Activated CD8-positive, alpha-beta T cell treated with anti-CD3 and anti-CD28 coated beads for 36 hours (primary cell): Measurements from ENCODE around the gene FBXL13. TPM values are rescaled to one million over a fixed set of nuclear protein-coding genes. Genes with fewer than 3 reads are reported as not detected.

ENCODE experiments used
- ATAC-seq: fragments of 200-7000 bp; cut with Tn5 transposase; one replicate; pipeline ENCODE4 v1.10.0; 2021; ENCODE audit warnings: mild to moderate bottlenecking, moderate library complexity
- CTCF ChIA-PET: fragments of 350-600 bp; sonication (Branson Sonifier 250); formaldehyde crosslinking; loops from one replicate; lab custom pipeline; 2021; ENCODE audit warnings: antibody characterized with exemption; lab: Charles Lee
- POLR2A ChIA-PET: fragments of 350-600 bp; sonication (Branson Sonifier 250); formaldehyde crosslinking; loops from one replicate; lab custom pipeline; 2021; ENCODE audit warnings: antibody characterized with exemption; lab: Charles Lee
- DNase-seq: peaks from one replicate; pipeline ENCODE4 v3.0.0-alpha.2; 2020
- H3K27ac Mint-ChIP-seq: one replicate; pipeline ENCODE4 v1.8.0; 2021; ENCODE audit warnings: mild to moderate bottlenecking, mixed read lengths
- H3K27me3 Mint-ChIP-seq: one replicate; pipeline ENCODE4 v1.8.0; 2021; ENCODE audit warnings: mixed read lengths
- H3K36me3 Mint-ChIP-seq: one replicate; pipeline ENCODE4 v1.8.0; 2021; ENCODE audit warnings: low read depth, mixed read lengths
- H3K4me1 Mint-ChIP-seq: one replicate; pipeline ENCODE4 v1.8.0; 2021; ENCODE audit warnings: low read depth, mixed read lengths
- H3K4me3 Mint-ChIP-seq: one replicate; pipeline ENCODE4 v1.8.0; 2021; ENCODE audit warnings: mild to moderate bottlenecking, moderate library complexity, mixed read lengths
- H3K9me3 Mint-ChIP-seq: one replicate; pipeline ENCODE4 v1.8.0; 2021; ENCODE audit warnings: mixed read lengths
- CTCF ChIP-seq: fragments of 200-600 bp; IDR thresholded peaks from one replicate; pipeline ENCODE4 v1.8.0; 2022; ENCODE audit warnings: antibody characterized with exemption, mild to moderate bottlenecking
- intact Hi-C: fragments of 100-400 bp; cut with micrococcal nuclease; formaldehyde crosslinking; loops from one replicate; pipeline ENCODE4 v1.10.0; 2022
- total RNA-seq, 2 experiments: library from RNA; stranded (reverse); gene quantifications; one replicate each; pipeline ENCODE4 v1.2.3, GENCODE V29; 2021

Gene FBXL13
- total RNA-seq, 2 experiments from 2014 or later, result 0.96 to 1.4 TPM

DNA sequence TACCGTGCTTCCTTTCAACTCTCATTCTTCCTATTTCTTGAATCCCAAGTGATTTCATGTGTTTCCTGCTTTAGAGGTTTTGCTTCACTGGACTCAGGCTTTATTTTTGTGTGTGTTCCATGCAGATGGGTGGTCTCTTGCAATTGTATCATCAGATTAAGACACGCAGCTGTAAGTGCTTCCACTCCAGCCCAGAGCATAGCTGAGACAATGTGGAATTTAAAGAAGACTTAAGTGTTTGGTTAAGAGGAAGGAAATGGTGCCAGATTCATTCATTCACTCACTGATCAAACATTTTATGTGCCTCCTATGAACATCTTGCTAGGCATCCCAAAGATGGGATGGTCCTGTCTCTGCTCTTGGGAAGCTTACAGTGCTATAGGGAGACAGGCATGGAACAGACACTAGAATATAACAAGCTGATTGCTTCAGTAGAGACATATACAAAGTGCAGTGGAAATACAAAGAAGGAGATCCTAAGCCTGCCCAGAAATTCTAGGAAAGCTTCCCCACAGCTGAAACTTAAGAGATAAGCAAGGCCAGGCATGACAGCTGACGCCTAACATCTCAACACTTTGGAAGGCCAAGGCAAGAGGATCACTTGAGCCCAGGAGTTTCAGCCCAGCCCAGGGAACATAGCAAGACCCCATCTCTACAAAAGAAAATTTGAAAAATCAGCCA lies 207.9 kb downstream of the FBXL13 start:
- no peak for TF ChIP-seq CTCF
- Mint-ChIP-seq H3K4me3 (no peak overlapping the region), H3K4me1 (no peaks in the 10 kb centered on the region), H3K9me3 (no peaks in the 10 kb centered on the region), H3K27ac (no peak overlapping the region), H3K27me3 (no peaks in the 10 kb centered on the region), H3K36me3 (no peaks in the 10 kb centered on the region)
- ATAC-seq, result no peak
- intact Hi-C loops, result no loop called here
- CTCF ChIA-PET, result interaction anchor here (1.0 kb wide), 1 partner anchor 196 kb away, joined by 3 read pairs; no protein-coding TSS in a partner anchor
- DNase-seq, result no peak
- POLR2A ChIA-PET, result interaction anchor here (1.3 kb wide), 1 partner anchor 9 kb away, joined by 4 read pairs; no protein-coding TSS in a partner anchor

DNA sequence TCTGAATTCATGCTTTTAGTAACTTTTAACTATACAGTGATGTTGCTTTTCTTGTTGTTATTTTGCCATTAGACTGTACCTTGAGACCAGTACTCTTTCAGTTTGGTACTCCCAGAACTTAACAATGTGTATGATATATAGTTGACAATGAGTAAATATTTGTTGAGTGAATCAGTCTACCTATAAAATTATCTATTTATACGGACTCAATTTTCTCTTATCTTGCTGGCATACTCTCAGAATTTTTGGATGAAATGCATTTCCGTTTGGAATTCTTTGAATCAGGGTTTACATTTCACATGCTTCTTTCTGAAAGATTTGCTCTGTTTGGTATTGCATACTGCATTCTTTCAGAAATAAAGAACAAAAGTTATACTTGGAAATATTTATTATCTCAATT lies 209.6 kb downstream of the FBXL13 start:
- Mint-ChIP-seq H3K4me1 (no peaks in the 10 kb centered on the region), H3K9me3 (no peaks in the 10 kb centered on the region), H3K27ac (no peak overlapping the region), H3K27me3 (no peaks in the 10 kb centered on the region), H3K36me3 (no peaks in the 10 kb centered on the region), H3K4me3 (no peak overlapping the region)
- no peak for TF ChIP-seq CTCF
- ChIA-PET POLR2A (no interaction called here), CTCF (no interaction called here)
- ATAC-seq (no peak), DNase-seq (no peak)
- intact Hi-C loops, result no loop called here

- no peaks in the 10 kb centered on the region for H3K9me3 Mint-ChIP-seq
- TF ChIP-seq CTCF, result no peak
- CTCF ChIA-PET, result no interaction called here
- no peaks in the 10 kb centered on the region for H3K36me3 Mint-ChIP-seq
- POLR2A ChIA-PET, result interaction anchor here (0.8 kb wide), 1 partner anchor 20 kb away, joined by 4 read pairs; no protein-coding TSS in a partner anchor
- H3K4me3 Mint-ChIP-seq, result no peak overlapping the region
- intact Hi-C loops, result no loop called here
- ATAC-seq, result no peak
- no peaks in the 10 kb centered on the region for H3K4me1 Mint-ChIP-seq
- no peak for DNase-seq
- no peaks in the 10 kb centered on the region for H3K27me3 Mint-ChIP-seq
- no peak overlapping the region for H3K27ac Mint-ChIP-seq
Observed at GRCh38 chr7:102860351-102860811, 214.2 kb downstream of the FBXL13 start.

DNA sequence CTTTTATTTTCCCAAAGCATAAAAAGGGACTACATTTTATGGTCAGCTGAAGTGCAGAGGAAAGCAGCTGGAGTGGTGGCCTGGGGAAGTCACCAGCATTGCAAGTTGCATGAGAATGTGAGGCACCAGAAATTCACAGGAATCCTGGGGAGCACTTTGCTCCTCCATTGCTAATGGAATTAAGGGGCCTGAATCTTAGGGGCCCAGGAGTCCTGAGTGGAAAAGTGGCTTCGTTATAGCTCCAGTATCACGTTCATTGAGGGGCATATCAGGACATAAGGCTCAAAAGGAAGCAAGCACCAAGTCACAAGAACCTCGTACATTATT lies 214.8 kb downstream of the FBXL13 start:
- no peak overlapping the region for H3K27ac Mint-ChIP-seq
- intact Hi-C loops, result no loop called here
- DNase-seq, result no peak

More for the DNA sequence above, 214.8 kb downstream of the FBXL13 start:
- TF ChIP-seq CTCF, result no peak
- Mint-ChIP-seq H3K4me3 (no peak overlapping the region), H3K4me1 (no peaks in the 10 kb centered on the region), H3K9me3 (no peaks in the 10 kb centered on the region), H3K27me3 (no peaks in the 10 kb centered on the region), H3K36me3 (no peaks in the 10 kb centered on the region)
- ChIA-PET CTCF (no interaction called here), POLR2A (interaction anchor here (0.8 kb wide), 1 partner anchor 19 kb away, joined by 4 read pairs; no protein-coding TSS in a partner anchor)
- no peak for ATAC-seq
